Measurements from ENCODE around the gene ELL3.

The ELL3 gene

GRCh38 chr15:43779016-43779415, 2.2 kb upstream of the ELL3 start:
- H3K4me3 ChIP-seq (ENCODE audit: low read length) = no peak overlapping the region
- no peak for TF ChIP-seq CTCF (IDR thresholded peaks at IDR 0.05; ENCODE audit: insufficient read depth, low read depth, low read length, missing control alignments)
- DNase-seq (ENCODE audit: low read depth) = no peak

- peak overlapping the region; percentile 93 for H3K4me3 ChIP-seq (ENCODE audit: low read length)
- peak; percentile 78 for DNase-seq (ENCODE audit: low read depth)
- peak; percentile 89 for TF ChIP-seq CTCF (IDR thresholded peaks at IDR 0.05; ENCODE audit: insufficient read depth, low read depth, low read length, missing control alignments)
These were observed 625 bp upstream of the ELL3 start for GRCh38 chr15:43777267-43777914.

GRCh38 chr15:43776101-43776717, 557 bp downstream of the ELL3 start:
- no peak for TF ChIP-seq CTCF (IDR thresholded peaks at IDR 0.05; ENCODE audit: insufficient read depth, low read depth, low read length, missing control alignments)
- peak; percentile 36 for DNase-seq (ENCODE audit: low read depth)
- peak overlapping the region; percentile 93 for H3K4me3 ChIP-seq (ENCODE audit: low read length)

- TF ChIP-seq CTCF (IDR thresholded peaks at IDR 0.05; ENCODE audit: insufficient read depth, low read depth, low read length, missing control alignments) = peak; percentile 81
- DNase-seq (ENCODE audit: low read depth) = peak; percentile 87
These were observed 1.3 kb downstream of the ELL3 start for GRCh38 chr15:43775411-43775965.

GRCh38 chr15:43774062-43774461, 2.7 kb downstream of the ELL3 start:
- no peak for DNase-seq (ENCODE audit: low read depth)
- TF ChIP-seq CTCF (IDR thresholded peaks at IDR 0.05; ENCODE audit: insufficient read depth, low read depth, low read length, missing control alignments) = no peak
- H3K4me3 ChIP-seq (ENCODE audit: low read length) = no peak overlapping the region

More at GRCh38 chr15:43775411-43775965, 1.3 kb downstream of the ELL3 start:
- H3K4me3 ChIP-seq (ENCODE audit: low read length) = peak overlapping the region; percentile 93

GRCh38 chr15:43772624-43773023, 4.1 kb downstream of the ELL3 start:
- H3K4me3 ChIP-seq (ENCODE audit: low read length) = no peak overlapping the region
- TF ChIP-seq CTCF (IDR thresholded peaks at IDR 0.05; ENCODE audit: insufficient read depth, low read depth, low read length, missing control alignments) = no peak
- DNase-seq (ENCODE audit: low read depth) = no peak
